Transverse colon (tissue), 4 donors: ENCODE measurements around the gene MSMB. TPM values are rescaled to one million over a fixed set of nuclear protein-coding genes. Genes with fewer than 3 reads are reported as not detected.
A peak's percentile ranks its signal among the peaks of the same experiment; 100 is the strongest.
"Not testable (repeated sequence)": the region's sequence is repeated elsewhere in the genome, so short reads cannot be mapped to it uniquely, and the experiment has no call there.

Source experiments
- DNase-seq: peaks from one replicate; pipeline ENCODE4 v3.0.0-alpha.2; 2019
- H3K27ac ChIP-seq, 4 donors: fragments of 200-600 bp; sonication (generic); 2 replicates each; pipeline ENCODE4 v1.5.1; 2016 to 2018; ENCODE audit warnings: inconsistent platforms in 4 of 4
- H3K27me3 ChIP-seq: fragments of 200-600 bp; sonication (generic); 2 replicates; pipeline ENCODE4 v1.5.1; 2017; ENCODE audit warnings: inconsistent platforms
- H3K36me3 ChIP-seq, 4 donors: fragments of 200-600 bp; sonication (generic); 2 replicates each; pipeline ENCODE4 v1.5.1; 2017 to 2019; ENCODE audit warnings: inconsistent platforms in 4 of 4
- H3K4me1 ChIP-seq, 4 donors: fragments of 200-600 bp; sonication (generic); 2 replicates each; pipeline ENCODE4 v1.5.1; 2017 to 2020; ENCODE audit warnings: inconsistent platforms in 4 of 4
- H3K4me3 ChIP-seq, 4 donors: fragments of 200-600 bp; sonication (generic); 1 replicate in 1 of 4; 2 replicates in 3 of 4; pipeline versions ENCODE4 v1.5.1 to v1.6.1; 2017 to 2019; ENCODE audit warnings: inconsistent platforms in 4 of 4
- H3K9me3 ChIP-seq, 2 donors: fragments of 200-600 bp; sonication (generic); 2 replicates each; pipeline ENCODE4 v1.5.1; 2017 to 2019; ENCODE audit warnings: inconsistent platforms in 2 of 2
- EP300 ChIP-seq: sonication (generic); formaldehyde crosslinking; IDR thresholded peaks from one replicate; pipeline ENCODE4 v1.6.1; 2017; ENCODE audit warnings: antibody characterized with exemption, low read depth
- POLR2A ChIP-seq: fragments of 450-650 bp; IDR thresholded peaks from one replicate; pipeline ENCODE4 v1.6.1; 2016; ENCODE audit warnings: antibody characterized with exemption, mild to moderate bottlenecking, moderate library complexity
- POLR2AphosphoS5 ChIP-seq, 3 donors: sonication (generic); formaldehyde crosslinking; IDR thresholded peaks; one replicate each; pipeline ENCODE4 v1.6.1; 2016; ENCODE audit warnings: antibody characterized with exemption in 3 of 3
- WGBS, 2 donors: methylation state at CpG; one replicate each; pipeline ENCODE4 v1.1.5; 2018; ENCODE audit warnings: low coverage in 1 of 2; 5-methylcytosine and 5-hydroxymethylcytosine counted together
- in situ Hi-C, 4 donors: fragments of 200-750 bp; cut with MboI; loops; one replicate each; pipeline versions ENCODE4 v1.15.0 to v1.15.1; 2017; ENCODE audit warnings: low sequenced_read_pairs in 3 of 4, low pct_ligation_motif_present in 1 of 4, low pct_unique_long_range_greater_than_20kb in 1 of 4
- intact Hi-C: fragments of 100-400 bp; cut with DNase I; formaldehyde crosslinking; loops from one replicate; pipeline ENCODE4 v1.15.1; 2023; ENCODE audit warnings: low total_unique reads
- total RNA-seq, 4 donors: library from RNA; depleted of rRNA; stranded (reverse); fragments of >200 nt; gene quantifications; one replicate each; pipeline ENCODE4 v1.1.0, GENCODE V29; 2016
- TF ChIP-seq, protein P1 (sequence below), 5 experiments: fragments of 200-600 bp in 3 of 5; fragments of 450-650 bp in 2 of 5; sonication (generic) in 3 of 5; IDR thresholded peaks; 1 replicate in 2 of 5; 2 replicates in 3 of 5; pipeline ENCODE4 v1.5.1; 2016 to 2017; ENCODE audit warnings: antibody characterized with exemption in 5 of 5, inconsistent platforms in 3 of 5, mild to moderate bottlenecking in 2 of 5, moderate library complexity in 1 of 5

Gene MSMB, protein sequence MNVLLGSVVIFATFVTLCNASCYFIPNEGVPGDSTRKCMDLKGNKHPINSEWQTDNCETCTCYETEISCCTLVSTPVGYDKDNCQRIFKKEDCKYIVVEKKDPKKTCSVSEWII
- total RNA-seq, result not detected

DNA sequence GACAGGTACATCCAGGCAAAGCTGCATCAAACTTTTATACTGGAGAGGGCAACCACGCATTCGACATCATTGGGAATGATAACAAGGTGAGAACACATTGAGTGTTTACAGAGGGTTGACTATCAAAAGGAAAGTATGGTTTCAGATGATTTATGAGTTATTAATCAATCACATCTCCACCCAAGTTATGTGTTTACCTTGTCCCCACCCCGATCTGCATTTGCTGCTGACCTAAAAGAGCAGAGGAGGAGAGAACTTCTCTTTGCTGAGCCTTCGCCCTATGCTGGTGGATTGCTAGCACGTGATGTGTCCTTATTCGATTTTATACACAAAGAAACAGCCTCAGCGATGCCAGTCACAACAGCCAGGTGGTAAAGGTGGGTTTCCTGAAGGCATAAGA is at the start of gene MSMB:
Gene MSMB, minus strand, starts transcription at position 9 of the 400 bp plus-strand sequence. CDS start 32 bp downstream, outside the sequence.
- Histone ChIP-seq H3K36me3 (no peaks in the 10 kb centered on the region), H3K4me1 (no peaks in the 10 kb centered on the region), H3K4me3 (no peak within 1 kb of the TSS), H3K27me3 (no peaks in the 10 kb centered on the region), H3K9me3 (no peaks in the 10 kb centered on the region), H3K27ac (no peak within 1 kb of the TSS)
- in situ Hi-C loops (no loop called here), intact Hi-C loops (no loop called here)
- no peak for DNase-seq
- TF ChIP-seq POLR2A, result no peak
- no peak for TF ChIP-seq POLR2AphosphoS5 (IDR thresholded peaks at IDR 0.05)
- no peak for TF ChIP-seq EP300
- TF ChIP-seq, protein P1, sequence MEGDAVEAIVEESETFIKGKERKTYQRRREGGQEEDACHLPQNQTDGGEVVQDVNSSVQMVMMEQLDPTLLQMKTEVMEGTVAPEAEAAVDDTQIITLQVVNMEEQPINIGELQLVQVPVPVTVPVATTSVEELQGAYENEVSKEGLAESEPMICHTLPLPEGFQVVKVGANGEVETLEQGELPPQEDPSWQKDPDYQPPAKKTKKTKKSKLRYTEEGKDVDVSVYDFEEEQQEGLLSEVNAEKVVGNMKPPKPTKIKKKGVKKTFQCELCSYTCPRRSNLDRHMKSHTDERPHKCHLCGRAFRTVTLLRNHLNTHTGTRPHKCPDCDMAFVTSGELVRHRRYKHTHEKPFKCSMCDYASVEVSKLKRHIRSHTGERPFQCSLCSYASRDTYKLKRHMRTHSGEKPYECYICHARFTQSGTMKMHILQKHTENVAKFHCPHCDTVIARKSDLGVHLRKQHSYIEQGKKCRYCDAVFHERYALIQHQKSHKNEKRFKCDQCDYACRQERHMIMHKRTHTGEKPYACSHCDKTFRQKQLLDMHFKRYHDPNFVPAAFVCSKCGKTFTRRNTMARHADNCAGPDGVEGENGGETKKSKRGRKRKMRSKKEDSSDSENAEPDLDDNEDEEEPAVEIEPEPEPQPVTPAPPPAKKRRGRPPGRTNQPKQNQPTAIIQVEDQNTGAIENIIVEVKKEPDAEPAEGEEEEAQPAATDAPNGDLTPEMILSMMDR (IDR thresholded peaks at IDR 0.05), result no peak
- 85 to 87% methylated on average over 7 of the region's 7 CpGs for WGBS, 2 donors

DNA sequence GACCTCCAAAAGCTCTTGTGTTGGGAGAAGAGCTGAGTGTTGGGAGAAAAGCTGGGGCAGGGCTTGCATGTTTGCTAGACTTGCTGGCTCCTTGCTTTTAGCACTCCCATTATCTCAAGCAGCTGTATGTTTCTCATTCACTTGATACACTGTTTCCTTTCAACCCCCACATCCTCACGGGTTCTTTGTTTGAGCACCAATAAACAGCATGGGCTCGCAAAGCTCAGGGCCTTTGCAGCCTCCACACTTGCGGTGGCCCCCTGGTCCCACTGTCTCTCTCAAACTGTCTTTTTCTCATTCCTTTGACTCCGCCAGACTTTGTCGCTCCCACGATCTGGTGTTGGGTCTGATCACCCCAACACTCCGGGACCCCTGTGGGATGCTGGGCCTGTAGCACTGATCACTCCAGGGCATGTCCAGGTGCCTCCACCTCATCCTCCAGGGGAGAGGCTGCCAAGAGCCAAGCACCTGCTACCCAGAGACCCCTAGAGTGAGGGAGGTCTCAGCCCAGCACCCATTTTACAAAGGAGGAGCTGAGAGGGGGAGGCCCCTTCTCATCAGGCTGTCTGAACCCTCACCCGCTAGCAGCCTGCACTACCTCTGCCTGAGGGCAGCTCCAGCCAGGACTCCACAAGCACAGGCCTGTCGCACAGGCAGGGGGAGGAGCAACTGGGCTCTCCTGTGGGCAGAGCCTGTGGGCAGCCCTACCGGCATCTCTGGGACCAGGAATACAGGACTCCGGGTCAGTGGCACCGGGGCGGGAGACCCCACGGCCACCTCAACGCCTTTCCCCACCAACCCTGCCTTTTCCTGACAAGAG is 49.1 kb upstream of the MSMB start:
- no peaks in the 10 kb centered on the region for H3K9me3 ChIP-seq
- no peaks in the 10 kb centered on the region for H3K27me3 ChIP-seq
- no peak overlapping the region for H3K4me3 ChIP-seq
- H3K4me1 ChIP-seq, result peaks cover 0 to 7% (median 2%) of the 10 kb centered on the region in 4 donors
- intact Hi-C loops, result no loop called here
- no peak for TF ChIP-seq POLR2A
- TF ChIP-seq EP300, result no peak
- TF ChIP-seq, protein P1 (IDR thresholded peaks at IDR 0.05), result no peak
- no peak for TF ChIP-seq POLR2AphosphoS5 (IDR thresholded peaks at IDR 0.05)
- 74 to 81% methylated on average over 4 to 13 of the region's 15 CpGs for WGBS, 2 donors
- H3K27ac ChIP-seq, result no peak overlapping the region
- no peaks in the 10 kb centered on the region for H3K36me3 ChIP-seq
- no peak for DNase-seq
- in situ Hi-C loops, result no loop called here

DNA sequence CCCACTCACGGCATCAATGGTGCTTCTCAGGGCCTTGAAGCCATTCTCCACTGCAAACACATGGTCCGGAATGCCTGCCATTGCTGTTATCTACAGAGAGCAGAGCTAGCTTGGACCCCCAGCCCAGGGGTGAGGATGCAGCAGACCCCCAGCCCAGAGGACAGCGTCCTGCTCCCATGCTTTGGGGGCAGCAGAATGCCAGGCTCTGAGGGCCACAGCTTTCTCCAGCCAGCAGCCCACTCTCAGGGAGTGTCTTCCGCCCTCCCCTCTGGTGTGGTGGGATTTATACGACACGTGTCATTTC is 48.1 kb upstream of the MSMB start:
- Histone ChIP-seq H3K36me3 (no peaks in the 10 kb centered on the region), H3K4me3 (no peak overlapping the region), H3K27me3 (no peaks in the 10 kb centered on the region), H3K27ac (no peak overlapping the region), H3K9me3 (no peaks in the 10 kb centered on the region), H3K4me1 (peaks cover 0 to 7% (median 2%) of the 10 kb centered on the region in 4 donors)
- TF ChIP-seq EP300 (no peak), POLR2A (no peak), POLR2AphosphoS5 (IDR thresholded peaks at IDR 0.05) (no peak)
- intact Hi-C loops (no loop called here), in situ Hi-C loops (no loop called here)
- DNase-seq, result no peak
- WGBS, 2 donors, result 96% methylated on average over 6 of the region's 6 CpGs; no CpG with 5 or more reads in 1 of the 2 donors

DNA sequence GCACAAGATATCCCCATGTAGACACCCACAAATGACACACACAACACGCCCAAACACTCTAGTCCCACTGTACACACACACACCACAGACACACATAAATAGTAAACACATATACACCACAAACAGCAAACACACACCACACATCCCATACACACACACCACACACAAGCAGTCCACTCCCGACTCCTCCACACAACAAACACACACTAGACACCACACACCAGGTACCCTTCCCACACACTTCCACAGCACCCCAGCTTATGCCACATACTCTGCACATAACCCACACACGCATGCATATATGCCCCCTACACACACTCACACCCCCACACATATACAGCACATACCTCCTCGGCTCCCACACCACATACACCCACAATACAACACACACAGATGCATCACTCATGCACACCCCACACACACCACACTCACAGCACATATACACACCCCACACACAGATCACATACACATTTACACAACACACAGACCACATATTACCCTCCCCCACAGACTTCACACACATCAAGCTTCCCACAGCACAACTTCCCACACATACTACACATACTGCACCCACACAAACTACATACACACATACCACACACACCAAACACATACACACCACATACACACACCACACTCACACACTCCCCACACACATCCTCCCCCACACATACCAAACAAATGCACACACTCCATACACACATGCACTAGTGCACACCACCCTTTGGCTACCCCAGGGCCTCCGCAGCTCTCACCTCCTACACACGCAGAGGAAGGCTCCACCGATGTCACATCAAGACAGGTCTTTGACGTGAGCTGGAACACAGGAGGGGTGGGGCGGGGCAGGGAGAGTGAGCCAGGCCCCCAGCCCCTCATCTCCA is 47.5 kb upstream of the MSMB start:
- H3K27ac ChIP-seq, in situ Hi-C loops, intact Hi-C loops: not testable (repeated sequence)

DNA sequence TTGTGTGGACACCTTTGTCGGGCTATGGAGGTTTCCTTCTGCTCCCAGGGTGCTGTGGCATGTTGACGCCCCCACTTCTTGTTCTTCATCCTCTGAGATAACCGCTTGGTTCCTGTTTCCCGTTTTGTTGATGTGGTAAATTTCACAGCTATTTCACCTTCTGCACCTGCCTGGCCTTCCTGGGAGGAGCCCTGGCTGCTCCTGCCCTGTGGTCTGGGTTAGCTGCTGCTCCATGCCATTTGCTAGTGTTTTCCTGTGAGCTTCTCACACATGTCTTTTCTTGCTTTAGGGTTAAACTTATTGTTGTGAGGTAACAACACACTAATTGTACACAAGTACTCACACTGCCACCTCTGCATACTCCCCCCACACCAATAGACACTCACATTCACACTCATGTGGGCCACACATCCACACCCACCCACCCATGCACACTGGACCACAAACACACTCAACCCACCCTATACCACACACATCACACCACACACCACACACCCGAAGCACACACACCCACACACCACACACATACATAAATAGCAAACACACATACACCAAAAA is 46.5 kb upstream of the MSMB start:
- Histone ChIP-seq H3K4me3 (no peak overlapping the region), H3K27ac (peak overlapping the region in 1 of 4 donors; percentile 46), H3K9me3 (no peaks in the 10 kb centered on the region), H3K4me1 (peaks cover 0 to 7% (median 2%) of the 10 kb centered on the region in 4 donors), H3K27me3 (no peaks in the 10 kb centered on the region), H3K36me3 (no peaks in the 10 kb centered on the region)
- intact Hi-C loops, result no loop called here
- 39 to 53% methylated on average over 4 to 5 of the region's 5 CpGs for WGBS, 2 donors
- TF ChIP-seq POLR2AphosphoS5 (IDR thresholded peaks at IDR 0.05), result no peak
- no peak for TF ChIP-seq POLR2A
- TF ChIP-seq EP300, result no peak
- TF ChIP-seq, protein P1 (IDR thresholded peaks at IDR 0.05), result no peak
- in situ Hi-C loops, result no loop called here
- no peak for DNase-seq

More for the DNA sequence above, 47.5 kb upstream of the MSMB start:
- not testable (repeated sequence) for H3K4me3 ChIP-seq, H3K36me3 ChIP-seq, H3K27me3 ChIP-seq, H3K9me3 ChIP-seq, DNase-seq, H3K4me1 ChIP-seq
- 85% methylated on average over 9 of the region's 9 CpGs; no CpG with 5 or more reads in 1 of the 2 donors for WGBS, 2 donors
